Measurements from ENCODE around the gene CCDC121.

DNA sequence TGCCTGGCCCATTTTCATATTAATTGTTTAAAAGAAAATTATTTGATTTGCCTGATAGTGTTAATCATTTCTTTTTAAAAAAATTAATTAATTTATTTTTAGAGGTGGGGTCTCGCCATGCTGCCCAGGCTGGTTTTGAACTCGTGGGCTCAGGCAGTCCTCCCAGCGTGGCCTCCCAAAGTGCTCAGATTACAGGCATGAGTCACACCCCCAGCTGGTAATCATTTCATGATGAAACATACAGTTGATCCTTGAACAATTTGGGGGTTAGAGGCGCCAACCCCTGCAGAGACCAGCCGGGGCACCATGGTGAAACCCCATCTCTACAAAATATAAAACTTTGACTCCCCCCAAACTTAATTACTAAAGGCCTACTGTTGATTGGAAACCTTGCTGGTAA is 8.0 kb upstream of the CCDC121 start:
- TF ChIP-seq, protein P1, sequence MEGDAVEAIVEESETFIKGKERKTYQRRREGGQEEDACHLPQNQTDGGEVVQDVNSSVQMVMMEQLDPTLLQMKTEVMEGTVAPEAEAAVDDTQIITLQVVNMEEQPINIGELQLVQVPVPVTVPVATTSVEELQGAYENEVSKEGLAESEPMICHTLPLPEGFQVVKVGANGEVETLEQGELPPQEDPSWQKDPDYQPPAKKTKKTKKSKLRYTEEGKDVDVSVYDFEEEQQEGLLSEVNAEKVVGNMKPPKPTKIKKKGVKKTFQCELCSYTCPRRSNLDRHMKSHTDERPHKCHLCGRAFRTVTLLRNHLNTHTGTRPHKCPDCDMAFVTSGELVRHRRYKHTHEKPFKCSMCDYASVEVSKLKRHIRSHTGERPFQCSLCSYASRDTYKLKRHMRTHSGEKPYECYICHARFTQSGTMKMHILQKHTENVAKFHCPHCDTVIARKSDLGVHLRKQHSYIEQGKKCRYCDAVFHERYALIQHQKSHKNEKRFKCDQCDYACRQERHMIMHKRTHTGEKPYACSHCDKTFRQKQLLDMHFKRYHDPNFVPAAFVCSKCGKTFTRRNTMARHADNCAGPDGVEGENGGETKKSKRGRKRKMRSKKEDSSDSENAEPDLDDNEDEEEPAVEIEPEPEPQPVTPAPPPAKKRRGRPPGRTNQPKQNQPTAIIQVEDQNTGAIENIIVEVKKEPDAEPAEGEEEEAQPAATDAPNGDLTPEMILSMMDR (IDR thresholded peaks at IDR 0.05; ENCODE audit: insufficient read depth, low read length, poor library complexity, severe bottlenecking) = no peak
- no peak for TF ChIP-seq EZH2phosphoT487 (conservative IDR thresholded peaks at IDR 0.05; ENCODE audit: low read length)

Measured in SU-DHL-6 (cell line).